Liver (tissue), 9 donors: Measurements from ENCODE around the gene IL32. TPM values are rescaled to one million over a fixed set of nuclear protein-coding genes. Genes with fewer than 3 reads are reported as not detected.
A peak's percentile ranks its signal among the peaks of the same experiment; 100 is the strongest.

ENCODE experiments used
- DNase-seq: peaks from one replicate; pipeline ENCODE4 v3.0.0-alpha.2; 2017; ENCODE audit warnings: low spot score
- H3K27ac ChIP-seq, 2 donors: one replicate each; pipeline ENCODE4 v1.7.0; 2013; ENCODE audit warnings: inconsistent platforms in 2 of 2, low read length in 2 of 2, control low read depth in 1 of 2, low read depth in 1 of 2, mild to moderate bottlenecking in 1 of 2
- H3K27me3 ChIP-seq, 4 donors: one replicate each; pipeline versions ENCODE4 v1.6.1 to v1.7.0; 2013; ENCODE audit warnings: low read length in 3 of 4, inconsistent platforms in 1 of 4, mild to moderate bottlenecking in 1 of 4, moderate library complexity in 1 of 4; ENCODE audit not compliant: control insufficient read depth in 4 of 4, insufficient read depth in 4 of 4
- H3K36me3 ChIP-seq, 4 donors: one replicate each; pipeline versions ENCODE4 v1.6.1 to v1.7.0; 2013; ENCODE audit warnings: low read length in 3 of 4, mild to moderate bottlenecking in 3 of 4, low read depth in 1 of 4, moderate library complexity in 1 of 4; ENCODE audit not compliant: control insufficient read depth in 4 of 4, insufficient read depth in 3 of 4
- H3K4me1 ChIP-seq, 4 donors: one replicate each; pipeline versions ENCODE4 v1.6.1 to v1.7.0; 2013; ENCODE audit warnings: low read length in 3 of 4, mild to moderate bottlenecking in 3 of 4, moderate library complexity in 1 of 4; ENCODE audit not compliant: control insufficient read depth in 4 of 4, insufficient read depth in 4 of 4
- H3K4me3 ChIP-seq, 3 donors: one replicate each; pipeline versions ENCODE4 v1.6.1 to v1.7.0; 2013; ENCODE audit warnings: low read length in 3 of 3, control low read depth in 1 of 3, low read depth in 1 of 3, mild to moderate bottlenecking in 1 of 3
- H3K9ac ChIP-seq, 2 donors: one replicate each; pipeline ENCODE4 v1.7.0; 2013; ENCODE audit warnings: low read length in 2 of 2, mild to moderate bottlenecking in 2 of 2, moderate library complexity in 2 of 2, control low read depth in 1 of 2, low read depth in 1 of 2
- H3K9me3 ChIP-seq, 4 donors: one replicate each; pipeline versions ENCODE4 v1.6.1 to v1.7.0; 2013; ENCODE audit warnings: low read length in 3 of 4; ENCODE audit not compliant: control insufficient read depth in 4 of 4
- EGR1 ChIP-seq, 2 donors: IDR thresholded peaks; 2 replicates each; pipeline ENCODE4 v1.6.1; 2016 to 2018; ENCODE audit warnings: antibody characterized with exemption in 2 of 2, low read depth in 2 of 2
- FOXA2 ChIP-seq: IDR thresholded peaks from 2 replicates; pipeline ENCODE4 v1.6.1; 2016; ENCODE audit warnings: antibody characterized with exemption
- GABPA ChIP-seq, 2 donors: IDR thresholded peaks in 1 of 2; conservative IDR thresholded peaks in 1 of 2; 2 replicates each; pipeline ENCODE4 v1.6.1; 2016; ENCODE audit warnings: antibody characterized with exemption in 2 of 2, mild to moderate bottlenecking in 1 of 2, moderate library complexity in 1 of 2
- HNF4A ChIP-seq, 2 donors: conservative IDR thresholded peaks; 2 replicates each; pipeline ENCODE4 v1.6.1; 2016; ENCODE audit warnings: antibody characterized with exemption in 2 of 2, mild to moderate bottlenecking in 2 of 2
- HNF4G ChIP-seq: IDR thresholded peaks from 2 replicates; pipeline ENCODE4 v1.6.1; 2016; ENCODE audit warnings: antibody characterized with exemption
- JUND ChIP-seq, 2 donors: IDR thresholded peaks; 2 replicates each; pipeline ENCODE4 v1.6.1; 2016; ENCODE audit warnings: antibody characterized with exemption in 2 of 2
- NR2F2 ChIP-seq: IDR thresholded peaks from 2 replicates; pipeline ENCODE4 v1.6.1; 2016; ENCODE audit warnings: antibody characterized with exemption
- RAD21 ChIP-seq, 2 donors: IDR thresholded peaks; 2 replicates each; pipeline ENCODE4 v1.6.1; 2016; ENCODE audit warnings: antibody characterized with exemption in 2 of 2, mild to moderate bottlenecking in 2 of 2
- RXRA ChIP-seq, 2 donors: IDR thresholded peaks; 2 replicates each; pipeline ENCODE4 v1.6.1; 2017 to 2018; ENCODE audit warnings: antibody characterized with exemption in 2 of 2, mild to moderate bottlenecking in 1 of 2
- SP1 ChIP-seq: IDR thresholded peaks from 2 replicates; pipeline ENCODE4 v1.6.1; 2018; ENCODE audit warnings: antibody characterized with exemption, mild to moderate bottlenecking
- TAF1 ChIP-seq: conservative IDR thresholded peaks from 2 replicates; pipeline ENCODE4 v1.6.1; 2016; ENCODE audit warnings: antibody characterized with exemption, mild to moderate bottlenecking
- YY1 ChIP-seq: IDR thresholded peaks from 2 replicates; pipeline ENCODE4 v1.6.1; 2016; ENCODE audit warnings: antibody characterized with exemption, mild to moderate bottlenecking
- WGBS: extraction: QIAGEN DNeasy Blood & Tissue Kit; methylation state at CpG from one replicate; pipeline ENCODE4 v1.1.7; 2013; 5-methylcytosine and 5-hydroxymethylcytosine counted together
- polyA plus RNA-seq, 2 donors: library from polyadenylated mRNA; stranded (reverse) in 1 of 2; unstranded in 1 of 2; fragments of 200-250 nt in 1 of 2; fragments of >200 nt in 1 of 2; fragmentation: Nextera tagmentation in 1 of 2; extraction: Ambion mirVana in 1 of 2; gene quantifications; one replicate each; pipeline versions ENCODE4 v1.2.1 to v1.2.3, GENCODE V29; 2013 to 2015
- total RNA-seq, 2 donors: library from RNA; depleted of rRNA; stranded (reverse); fragments of >200 nt; gene quantifications; one replicate each; pipeline ENCODE4 v1.2.3, GENCODE V29; 2014
- TF ChIP-seq, protein P1 (sequence below): fragments of 150-350 bp; IDR thresholded peaks from 2 replicates; pipeline ENCODE4 v1.5.1; 2017; ENCODE audit warnings: improper control_type of control experiment, low read depth, low read length; ENCODE audit not compliant: missing input control
- TF ChIP-seq, protein P2 (sequence below): IDR thresholded peaks from 2 replicates; pipeline ENCODE4 v1.6.1; 2016; ENCODE audit warnings: antibody characterized with exemption
- TF ChIP-seq, protein P3 (sequence below): IDR thresholded peaks from 2 replicates; pipeline ENCODE4 v1.6.1; 2016; ENCODE audit warnings: antibody characterized with exemption
- TF ChIP-seq, protein P4 (sequence below): IDR thresholded peaks from 2 replicates; pipeline ENCODE4 v1.6.1; 2016; ENCODE audit warnings: antibody characterized with exemption, mild to moderate bottlenecking
- donor health status: healthy.
- donor health status: healthy.
- donor health status: healthy.
- donor health status: healthy.
- donor health status: healthy.

The IL32 gene
- total and polyA plus RNA-seq, 4 donors, result 8.6 to 328 (median 196) TPM

DNA sequence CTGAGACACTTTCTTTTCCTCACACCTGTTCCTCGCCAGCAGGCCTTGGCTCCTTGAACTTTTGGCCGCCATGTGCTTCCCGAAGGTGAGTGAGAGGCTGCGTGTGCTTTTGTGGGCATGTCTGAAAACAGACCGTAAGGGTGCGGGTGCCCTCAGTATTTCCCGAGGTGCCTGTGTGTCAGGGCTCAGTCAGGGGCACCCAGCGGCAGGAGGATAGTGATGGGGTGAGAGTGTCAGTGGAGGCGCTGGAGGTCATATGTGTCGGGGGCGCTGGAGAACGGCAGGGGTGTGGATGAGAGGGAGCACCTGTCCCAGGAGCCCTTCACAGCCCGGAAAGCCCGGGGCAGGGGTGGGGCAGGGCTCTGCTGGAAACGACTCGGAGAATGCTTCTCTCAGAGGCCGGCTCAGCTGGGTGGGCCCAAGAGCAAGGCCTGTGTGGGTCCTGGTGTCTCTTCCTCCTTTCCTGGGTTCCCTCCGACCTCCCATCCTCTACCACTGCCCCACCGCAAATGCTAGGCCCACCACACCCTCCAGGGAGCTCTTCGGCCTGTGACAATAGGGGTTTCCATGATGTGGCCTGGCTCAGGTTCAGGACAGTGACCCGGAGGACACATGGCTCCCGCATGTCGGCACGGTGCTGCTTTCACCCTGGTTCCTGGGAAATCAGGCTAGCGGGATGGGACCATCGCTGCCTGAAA, 451 bp downstream of the IL32 start:
- peak overlapping the region; percentile 82 to 88 for H3K27ac ChIP-seq
- 48% methylated on average over 26 of the region's 26 CpGs for WGBS

DNA sequence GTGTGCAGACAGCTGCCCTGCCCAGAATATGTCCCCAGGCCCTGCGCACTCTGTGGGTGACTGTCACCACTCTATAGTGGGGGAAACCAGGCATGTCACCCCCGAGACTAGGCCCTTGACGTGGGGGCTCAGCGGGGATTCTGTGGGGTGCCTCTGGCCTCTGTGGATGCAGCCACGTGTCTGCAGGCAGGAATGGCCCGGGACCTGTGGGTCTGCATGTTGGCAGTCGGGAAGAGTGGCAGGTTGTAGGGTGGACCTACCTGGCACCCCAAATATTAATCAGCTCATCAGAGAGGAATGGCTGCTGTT, 954 bp downstream of the IL32 start:
- TF ChIP-seq FOXA2 (no peak), SP1 (no peak), EGR1 (IDR thresholded peaks at IDR 0.05; ENCODE audit: low read depth in 2 of 2) (no peak), TAF1 (no peak), HNF4A (conservative IDR thresholded peaks at IDR 0.05) (no peak), NR2F2 (no peak), JUND (IDR thresholded peaks at IDR 0.05) (no peak)
- TF ChIP-seq, protein P1, sequence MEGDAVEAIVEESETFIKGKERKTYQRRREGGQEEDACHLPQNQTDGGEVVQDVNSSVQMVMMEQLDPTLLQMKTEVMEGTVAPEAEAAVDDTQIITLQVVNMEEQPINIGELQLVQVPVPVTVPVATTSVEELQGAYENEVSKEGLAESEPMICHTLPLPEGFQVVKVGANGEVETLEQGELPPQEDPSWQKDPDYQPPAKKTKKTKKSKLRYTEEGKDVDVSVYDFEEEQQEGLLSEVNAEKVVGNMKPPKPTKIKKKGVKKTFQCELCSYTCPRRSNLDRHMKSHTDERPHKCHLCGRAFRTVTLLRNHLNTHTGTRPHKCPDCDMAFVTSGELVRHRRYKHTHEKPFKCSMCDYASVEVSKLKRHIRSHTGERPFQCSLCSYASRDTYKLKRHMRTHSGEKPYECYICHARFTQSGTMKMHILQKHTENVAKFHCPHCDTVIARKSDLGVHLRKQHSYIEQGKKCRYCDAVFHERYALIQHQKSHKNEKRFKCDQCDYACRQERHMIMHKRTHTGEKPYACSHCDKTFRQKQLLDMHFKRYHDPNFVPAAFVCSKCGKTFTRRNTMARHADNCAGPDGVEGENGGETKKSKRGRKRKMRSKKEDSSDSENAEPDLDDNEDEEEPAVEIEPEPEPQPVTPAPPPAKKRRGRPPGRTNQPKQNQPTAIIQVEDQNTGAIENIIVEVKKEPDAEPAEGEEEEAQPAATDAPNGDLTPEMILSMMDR, result no peak
- H3K27ac ChIP-seq, result peak overlapping the region; percentile 82 to 88
- H3K27me3 ChIP-seq, result no peaks in the 10 kb centered on the region
- H3K4me3 ChIP-seq, result peak overlapping the region; percentile 51 to 89 (median 84)
- peaks cover 0 to 9% (median 5%) of the 10 kb centered on the region in 4 donors for H3K4me1 ChIP-seq
- 87% methylated on average over 7 of the region's 7 CpGs for WGBS
- H3K9me3 ChIP-seq, result no peaks in the 10 kb centered on the region
- peak overlapping the region; percentile 30 to 84 for H3K9ac ChIP-seq
- no peak for DNase-seq
- peaks cover 0 to 9% (median 3%) of the 10 kb centered on the region in 4 donors for H3K36me3 ChIP-seq

More for the DNA sequence above, 451 bp downstream of the IL32 start:
- no peaks in the 10 kb centered on the region for H3K27me3 ChIP-seq
- DNase-seq, result no peak
- H3K36me3 ChIP-seq, result peaks cover 0 to 9% (median 3%) of the 10 kb centered on the region in 4 donors
- TF ChIP-seq SP1 (no peak), RAD21 (IDR thresholded peaks at IDR 0.05) (no peak), HNF4A (conservative IDR thresholded peaks at IDR 0.05) (peak in 1 of 2 donors; percentile 23), NR2F2 (no peak), TAF1 (peak; percentile 18), RXRA (IDR thresholded peaks at IDR 0.05) (peak; percentile 33 to 56), YY1 (no peak)
- TF ChIP-seq, protein P2, sequence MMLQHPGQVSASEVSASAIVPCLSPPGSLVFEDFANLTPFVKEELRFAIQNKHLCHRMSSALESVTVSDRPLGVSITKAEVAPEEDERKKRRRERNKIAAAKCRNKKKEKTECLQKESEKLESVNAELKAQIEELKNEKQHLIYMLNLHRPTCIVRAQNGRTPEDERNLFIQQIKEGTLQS, result no peak
- no peaks in the 10 kb centered on the region for H3K9me3 ChIP-seq
- H3K4me3 ChIP-seq, result peak overlapping the region; percentile 51 to 89 (median 84)
- H3K9ac ChIP-seq, result peak overlapping the region; percentile 84 to 97
- peaks cover 0 to 9% (median 5%) of the 10 kb centered on the region in 4 donors for H3K4me1 ChIP-seq

DNA sequence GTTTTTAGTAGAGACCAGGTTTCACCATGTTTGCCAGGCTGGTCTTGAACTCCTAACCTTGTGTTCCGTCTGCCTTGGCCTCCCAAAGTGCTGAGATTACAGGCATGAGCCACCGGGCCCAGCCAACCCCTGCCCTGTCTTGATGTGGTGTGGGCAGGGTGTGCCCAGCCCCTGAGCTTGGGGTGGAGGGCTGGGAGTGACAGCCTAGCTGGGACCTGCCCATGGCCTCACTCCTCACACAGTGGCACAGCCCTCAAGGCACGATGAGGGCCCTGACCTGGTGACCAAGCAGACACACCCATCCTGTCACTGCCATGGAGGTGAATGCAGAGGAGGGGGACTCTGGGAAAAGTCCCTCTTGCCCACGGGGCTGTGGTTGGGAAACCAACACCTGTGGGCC, 3.0 kb downstream of the IL32 start:
- WGBS, result 77% methylated on average over 4 of the region's 4 CpGs
- no peak for TF ChIP-seq EGR1 (IDR thresholded peaks at IDR 0.05; ENCODE audit: low read depth in 2 of 2)
- TF ChIP-seq, protein P3, sequence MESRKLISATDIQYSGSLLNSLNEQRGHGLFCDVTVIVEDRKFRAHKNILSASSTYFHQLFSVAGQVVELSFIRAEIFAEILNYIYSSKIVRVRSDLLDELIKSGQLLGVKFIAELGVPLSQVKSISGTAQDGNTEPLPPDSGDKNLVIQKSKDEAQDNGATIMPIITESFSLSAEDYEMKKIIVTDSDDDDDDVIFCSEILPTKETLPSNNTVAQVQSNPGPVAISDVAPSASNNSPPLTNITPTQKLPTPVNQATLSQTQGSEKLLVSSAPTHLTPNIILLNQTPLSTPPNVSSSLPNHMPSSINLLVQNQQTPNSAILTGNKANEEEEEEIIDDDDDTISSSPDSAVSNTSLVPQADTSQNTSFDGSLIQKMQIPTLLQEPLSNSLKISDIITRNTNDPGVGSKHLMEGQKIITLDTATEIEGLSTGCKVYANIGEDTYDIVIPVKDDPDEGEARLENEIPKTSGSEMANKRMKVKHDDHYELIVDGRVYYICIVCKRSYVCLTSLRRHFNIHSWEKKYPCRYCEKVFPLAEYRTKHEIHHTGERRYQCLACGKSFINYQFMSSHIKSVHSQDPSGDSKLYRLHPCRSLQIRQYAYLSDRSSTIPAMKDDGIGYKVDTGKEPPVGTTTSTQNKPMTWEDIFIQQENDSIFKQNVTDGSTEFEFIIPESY, result no peak
- TF ChIP-seq RAD21 (IDR thresholded peaks at IDR 0.05), result no peak
- TF ChIP-seq, protein P1, result no peak
- TF ChIP-seq GABPA (IDR thresholded peaks at IDR 0.05 in 1 of 2, conservative IDR thresholded peaks at IDR 0.05 in 1 of 2), result no peak
- TF ChIP-seq, protein P2, result no peak
- TF ChIP-seq, protein P4, sequence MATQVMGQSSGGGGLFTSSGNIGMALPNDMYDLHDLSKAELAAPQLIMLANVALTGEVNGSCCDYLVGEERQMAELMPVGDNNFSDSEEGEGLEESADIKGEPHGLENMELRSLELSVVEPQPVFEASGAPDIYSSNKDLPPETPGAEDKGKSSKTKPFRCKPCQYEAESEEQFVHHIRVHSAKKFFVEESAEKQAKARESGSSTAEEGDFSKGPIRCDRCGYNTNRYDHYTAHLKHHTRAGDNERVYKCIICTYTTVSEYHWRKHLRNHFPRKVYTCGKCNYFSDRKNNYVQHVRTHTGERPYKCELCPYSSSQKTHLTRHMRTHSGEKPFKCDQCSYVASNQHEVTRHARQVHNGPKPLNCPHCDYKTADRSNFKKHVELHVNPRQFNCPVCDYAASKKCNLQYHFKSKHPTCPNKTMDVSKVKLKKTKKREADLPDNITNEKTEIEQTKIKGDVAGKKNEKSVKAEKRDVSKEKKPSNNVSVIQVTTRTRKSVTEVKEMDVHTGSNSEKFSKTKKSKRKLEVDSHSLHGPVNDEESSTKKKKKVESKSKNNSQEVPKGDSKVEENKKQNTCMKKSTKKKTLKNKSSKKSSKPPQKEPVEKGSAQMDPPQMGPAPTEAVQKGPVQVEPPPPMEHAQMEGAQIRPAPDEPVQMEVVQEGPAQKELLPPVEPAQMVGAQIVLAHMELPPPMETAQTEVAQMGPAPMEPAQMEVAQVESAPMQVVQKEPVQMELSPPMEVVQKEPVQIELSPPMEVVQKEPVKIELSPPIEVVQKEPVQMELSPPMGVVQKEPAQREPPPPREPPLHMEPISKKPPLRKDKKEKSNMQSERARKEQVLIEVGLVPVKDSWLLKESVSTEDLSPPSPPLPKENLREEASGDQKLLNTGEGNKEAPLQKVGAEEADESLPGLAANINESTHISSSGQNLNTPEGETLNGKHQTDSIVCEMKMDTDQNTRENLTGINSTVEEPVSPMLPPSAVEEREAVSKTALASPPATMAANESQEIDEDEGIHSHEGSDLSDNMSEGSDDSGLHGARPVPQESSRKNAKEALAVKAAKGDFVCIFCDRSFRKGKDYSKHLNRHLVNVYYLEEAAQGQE, result no peak
- no peak for TF ChIP-seq TAF1
- no peak for TF ChIP-seq RXRA (IDR thresholded peaks at IDR 0.05)
- no peak for TF ChIP-seq YY1
- no peak for TF ChIP-seq HNF4G

More for the DNA sequence above, 3.0 kb downstream of the IL32 start:
- Histone ChIP-seq H3K9ac (no peak overlapping the region), H3K27me3 (no peaks in the 10 kb centered on the region), H3K4me1 (peaks cover 0 to 9% (median 5%) of the 10 kb centered on the region in 4 donors), H3K4me3 (no peak overlapping the region), H3K27ac (no peak overlapping the region), H3K36me3 (peaks cover 0 to 9% (median 3%) of the 10 kb centered on the region in 4 donors), H3K9me3 (no peaks in the 10 kb centered on the region)
- no peak for DNase-seq
